NAMALWA (cell line): ENCODE data around the gene PREP.
"Not testable (repeated sequence)": the region's sequence is repeated elsewhere in the genome, so short reads cannot be mapped to it uniquely, and the experiment has no call there.

Source experiments
- DNase-seq: peaks from one replicate; pipeline ENCODE4 v3.0.0-alpha.2; 2015; ENCODE audit warnings: low spot score

PREP gene

GRCh38 chr6:105338350-105338983, 64.4 kb downstream of the PREP start:
- DNase-seq = not testable (repeated sequence)

DNA sequence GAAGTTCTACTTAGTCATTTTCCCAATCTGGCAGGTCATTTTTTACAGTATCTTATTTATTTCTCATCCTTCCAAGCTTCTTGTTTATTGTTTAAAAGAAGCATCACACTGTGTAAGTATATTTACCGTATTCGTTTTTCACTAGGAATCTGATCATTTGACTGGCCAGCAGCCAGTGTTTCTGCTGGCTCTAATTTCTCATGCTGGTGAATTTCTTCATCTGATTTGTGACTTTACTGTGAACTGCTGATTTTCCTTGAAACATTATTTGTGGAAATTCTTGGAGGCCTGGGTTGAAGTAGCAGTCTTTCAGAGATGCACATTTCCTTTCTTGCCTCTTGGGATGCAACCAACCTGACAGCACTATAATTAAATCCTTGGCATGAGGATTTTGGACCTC, 65.9 kb downstream of the PREP start:
- no peak for DNase-seq

DNA sequence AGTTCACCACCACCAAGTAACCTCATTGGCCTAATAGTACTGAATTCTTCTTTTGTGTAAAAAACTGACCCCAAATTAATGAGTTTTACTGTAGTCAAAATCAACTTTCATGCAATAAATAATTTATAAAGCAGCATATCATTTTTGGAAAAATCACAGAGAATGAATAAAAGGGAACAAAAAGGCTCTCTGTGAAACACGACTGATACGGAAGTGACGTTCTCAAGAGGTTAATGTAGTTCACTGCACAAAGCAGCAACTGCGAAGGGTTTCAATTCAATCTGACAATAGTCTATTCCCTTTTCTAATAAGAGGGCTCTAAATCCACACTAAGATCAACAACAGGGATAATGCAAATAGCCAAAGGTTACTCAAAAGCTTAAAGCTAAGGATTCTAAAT, 70.3 kb downstream of the PREP start:
- no peak for DNase-seq

DNA sequence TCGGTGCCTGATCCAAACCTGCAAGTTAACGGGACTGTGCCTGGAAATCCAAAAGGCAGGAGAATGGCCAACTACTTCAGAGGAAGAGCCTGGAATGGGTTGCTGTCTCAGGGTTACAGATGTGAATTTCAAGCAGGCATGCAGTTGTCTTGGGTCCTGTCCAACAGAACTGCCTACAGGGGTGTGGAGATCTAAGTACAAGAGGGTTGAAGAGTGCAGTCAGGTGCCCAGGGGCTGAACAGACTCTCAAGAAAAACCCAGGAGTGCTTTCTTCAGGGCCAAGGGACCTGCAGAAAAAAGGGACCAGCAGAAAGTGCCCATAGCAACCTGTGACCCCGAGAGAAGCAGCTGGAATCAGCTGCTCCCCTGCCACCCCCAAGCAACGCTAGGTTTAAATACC, 71.0 kb downstream of the PREP start:
- no peak for DNase-seq

DNA sequence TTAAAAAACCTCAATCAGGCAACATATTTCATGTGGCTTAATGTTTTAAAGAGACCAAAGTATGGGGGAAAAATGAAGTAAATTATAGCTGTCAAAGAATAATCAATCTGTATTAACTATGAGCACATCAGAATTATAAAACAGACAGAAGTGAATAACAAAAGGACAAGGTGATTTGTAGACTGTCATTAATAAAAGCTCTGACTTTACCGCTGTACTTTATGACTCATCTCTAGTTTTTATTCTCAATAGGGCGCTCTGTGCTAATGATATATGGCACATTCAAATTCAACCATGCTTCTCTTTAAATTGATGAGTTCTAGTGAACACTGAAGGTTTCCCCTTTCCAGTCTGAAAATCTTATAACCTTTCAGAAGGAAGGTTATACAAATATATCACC, 72.0 kb downstream of the PREP start:
- DNase-seq = no peak

DNA sequence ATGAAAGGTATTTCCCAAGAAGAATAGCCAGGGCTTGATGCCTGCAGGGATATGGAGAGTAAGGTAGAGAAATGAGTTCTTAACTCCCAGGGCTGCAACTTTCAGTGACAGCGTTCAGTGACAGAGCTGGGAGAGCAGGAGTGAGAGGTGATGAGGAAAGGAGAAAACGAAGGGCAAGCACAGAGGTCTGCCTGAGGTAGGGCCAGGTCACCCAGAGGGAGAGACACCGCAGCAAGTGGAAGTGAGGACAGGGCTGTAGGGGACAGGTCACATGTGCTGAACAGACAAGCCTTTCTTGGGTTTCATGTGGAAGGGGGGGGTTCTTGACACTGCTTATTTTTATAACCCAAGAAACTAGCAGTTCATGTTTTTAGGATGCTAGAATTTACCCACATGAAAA, 72.5 kb downstream of the PREP start:
- DNase-seq = no peak

DNA sequence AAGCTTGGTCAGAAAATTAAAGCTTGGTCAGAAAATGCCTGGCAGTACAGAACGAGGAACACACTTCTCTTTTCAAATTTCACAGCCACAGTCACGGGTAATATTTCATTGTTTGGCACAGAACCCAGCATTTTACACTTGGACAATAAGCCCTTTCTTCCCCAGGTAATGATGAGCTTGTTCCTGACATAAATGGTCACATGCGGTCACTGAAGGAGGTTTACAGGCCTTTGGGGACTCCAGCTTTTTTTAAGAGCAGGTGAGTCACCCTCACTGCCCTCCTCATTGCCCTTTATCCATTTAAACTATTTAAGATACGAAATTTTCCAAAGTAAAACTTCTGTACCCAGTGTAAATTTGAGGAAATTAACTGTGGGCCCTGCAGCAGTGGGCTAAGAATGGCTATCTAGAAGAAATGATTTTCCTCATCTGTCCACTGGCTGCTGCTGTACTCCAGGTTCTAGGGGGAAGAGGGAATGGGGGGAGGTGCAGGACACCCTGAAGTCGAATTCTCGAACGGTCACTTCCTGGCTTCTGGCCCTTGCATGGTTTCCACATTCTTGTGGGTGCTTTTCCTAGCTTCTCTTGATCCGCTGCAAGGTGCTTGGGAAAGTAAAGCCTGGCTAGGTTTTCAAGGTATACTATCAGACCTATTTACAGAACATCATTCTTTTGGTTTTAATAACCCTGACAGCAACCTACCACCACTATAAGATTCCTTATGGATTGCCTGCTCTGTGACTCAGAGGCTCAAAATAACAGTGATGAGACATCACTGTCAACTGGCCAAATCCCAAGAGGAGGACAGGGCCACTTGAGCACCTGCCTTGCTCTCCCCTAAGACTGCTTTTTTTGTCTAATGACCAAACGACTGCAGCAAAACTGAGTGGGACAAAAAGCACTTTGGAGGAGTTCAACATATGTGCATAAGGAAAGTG, 75.8 kb downstream of the PREP start:
- no peak for DNase-seq

GRCh38 chr6:105326216-105326615, 76.7 kb downstream of the PREP start:
- no peak for DNase-seq

DNA sequence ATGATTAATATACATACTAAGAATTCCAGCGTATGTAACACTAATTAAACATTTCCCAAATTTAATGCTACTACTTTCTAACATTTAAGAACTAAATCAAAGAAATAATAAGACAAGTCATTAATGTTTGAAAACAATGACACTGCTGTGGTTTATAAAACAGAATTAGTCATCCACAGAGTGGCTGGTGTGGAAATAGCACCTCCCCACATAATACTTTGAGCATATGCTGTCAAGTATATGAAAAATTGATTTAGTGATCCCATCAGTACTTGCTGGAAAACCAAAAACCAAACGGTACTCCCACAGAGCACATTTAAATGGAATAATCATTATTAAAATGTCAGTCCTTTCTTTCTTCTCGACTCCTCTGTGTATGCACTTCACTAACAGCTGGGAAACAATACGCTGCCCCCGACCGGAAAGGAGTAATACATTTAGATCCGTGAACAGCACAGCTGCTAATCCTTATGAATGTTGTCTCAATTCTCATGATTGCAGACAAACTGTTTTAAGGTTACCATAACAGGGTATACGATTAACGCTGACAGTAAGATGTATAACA, 78.4 kb downstream of the PREP start:
- DNase-seq = no peak

- no peak for DNase-seq
Measured at GRCh38 chr6:105322499-105323225, 80.2 kb downstream of the PREP start.

- DNase-seq = no peak
Measured at GRCh38 chr6:105321728-105322127, 81.2 kb downstream of the PREP start.

- DNase-seq = no peak
Measured at GRCh38 chr6:105321207-105321606, 81.7 kb downstream of the PREP start.

GRCh38 chr6:105320765-105321164, 82.1 kb downstream of the PREP start:
- no peak for DNase-seq

DNA sequence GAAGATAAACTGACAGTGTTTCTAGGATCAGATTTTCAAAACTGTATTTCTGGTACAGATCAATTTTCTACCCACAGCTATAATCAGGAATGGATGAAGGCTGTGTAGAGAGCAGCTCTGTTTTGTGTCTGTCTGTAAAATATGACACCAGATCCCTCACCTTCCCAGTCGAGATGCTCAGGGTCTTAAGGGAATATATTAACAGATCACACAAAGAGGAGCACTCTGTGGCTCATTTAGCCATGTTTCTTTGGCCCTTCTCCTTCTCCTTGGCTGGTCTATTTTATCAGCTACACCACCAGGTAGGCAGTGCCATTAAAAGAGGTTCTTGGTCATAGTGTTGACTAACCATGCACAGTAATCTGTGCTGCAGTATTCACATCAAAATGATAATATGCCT, 82.6 kb downstream of the PREP start:
- no peak for DNase-seq

GRCh38 chr6:105319331-105319730, 83.6 kb downstream of the PREP start:
- no peak for DNase-seq

- no peak for DNase-seq
Measured at GRCh38 chr6:105318660-105319059, 84.2 kb downstream of the PREP start.

GRCh38 chr6:105317607-105318533, 85.0 kb downstream of the PREP start:
- no peak for DNase-seq

DNA sequence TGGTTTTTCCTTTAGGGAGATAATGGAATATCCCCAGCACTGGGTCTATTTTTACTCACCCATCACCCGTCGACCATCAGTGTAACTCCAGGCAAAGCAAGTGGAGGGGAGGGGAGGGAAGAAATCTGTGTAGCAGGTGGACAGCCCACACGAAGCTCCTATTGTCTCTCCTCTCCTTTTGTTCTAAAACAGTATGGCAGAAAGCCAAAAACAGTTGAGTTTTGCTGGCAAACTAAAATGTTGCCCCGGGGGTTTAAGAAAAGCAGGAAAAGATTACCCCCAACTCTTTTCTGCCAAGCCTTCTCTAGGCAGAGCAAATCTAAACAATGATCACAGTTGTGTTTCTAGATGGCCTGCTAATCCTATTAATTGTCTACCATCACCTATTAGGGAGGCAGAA, 89.7 kb downstream of the PREP start:
- no peak for DNase-seq

DNA sequence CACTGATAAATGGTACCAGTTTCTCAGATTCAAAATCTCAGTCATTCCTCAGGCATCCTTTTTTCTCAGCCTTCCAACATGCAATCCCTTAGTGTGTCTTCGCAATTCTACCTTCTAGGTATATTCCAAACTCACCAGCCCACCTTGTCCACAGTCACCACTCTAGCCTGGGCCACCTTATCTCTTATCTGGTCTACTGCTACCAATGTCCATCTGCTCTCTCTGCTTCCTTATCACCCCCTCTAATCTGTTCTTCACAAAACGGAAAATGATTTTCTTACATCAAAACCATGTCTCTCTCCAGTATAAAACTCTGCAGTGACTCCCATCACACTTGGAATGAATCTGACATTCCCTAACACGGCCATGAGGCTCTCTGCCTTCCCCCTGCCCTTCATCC, 91.9 kb downstream of the PREP start:
- no peak for DNase-seq

DNA sequence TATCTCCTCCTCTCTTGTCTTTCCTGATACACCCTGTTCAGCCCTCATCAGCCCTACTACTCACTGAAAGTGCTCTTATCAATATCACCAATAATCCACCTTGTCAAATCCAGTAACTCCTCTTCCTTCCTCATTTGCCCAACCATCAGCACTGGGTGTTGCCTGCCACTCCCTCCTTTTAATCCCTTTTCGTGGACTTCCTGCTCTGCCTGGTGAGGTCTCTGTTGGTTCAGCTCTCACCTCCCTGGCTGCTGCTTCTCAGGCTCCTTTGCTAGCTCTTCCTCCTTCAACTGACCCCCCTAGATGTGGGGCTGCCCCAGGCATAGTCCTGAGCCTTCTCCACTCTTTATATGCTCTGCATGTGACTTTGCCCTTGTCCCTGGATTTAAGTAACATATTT, 92.5 kb downstream of the PREP start:
- DNase-seq = no peak

DNA sequence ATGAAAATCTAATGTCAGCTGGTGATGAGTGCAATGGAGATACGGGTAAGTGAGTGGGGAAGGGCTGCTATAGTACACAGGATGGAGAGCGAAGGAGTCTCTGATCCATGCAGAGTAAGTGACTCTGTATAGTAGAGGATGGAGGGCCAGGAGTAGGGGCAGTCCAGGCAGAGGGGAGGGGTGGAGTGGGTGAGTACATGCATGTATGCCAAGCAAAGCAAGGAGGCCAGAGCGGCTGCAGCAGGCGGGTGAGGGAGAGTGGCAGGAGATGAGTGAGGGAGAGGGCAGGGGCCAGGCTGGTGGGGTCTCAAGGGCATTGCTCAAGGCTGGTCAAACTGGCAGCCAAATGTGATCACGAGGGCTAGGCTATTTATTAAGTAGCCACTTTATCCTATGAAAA, 94.0 kb downstream of the PREP start:
- DNase-seq = no peak

DNA sequence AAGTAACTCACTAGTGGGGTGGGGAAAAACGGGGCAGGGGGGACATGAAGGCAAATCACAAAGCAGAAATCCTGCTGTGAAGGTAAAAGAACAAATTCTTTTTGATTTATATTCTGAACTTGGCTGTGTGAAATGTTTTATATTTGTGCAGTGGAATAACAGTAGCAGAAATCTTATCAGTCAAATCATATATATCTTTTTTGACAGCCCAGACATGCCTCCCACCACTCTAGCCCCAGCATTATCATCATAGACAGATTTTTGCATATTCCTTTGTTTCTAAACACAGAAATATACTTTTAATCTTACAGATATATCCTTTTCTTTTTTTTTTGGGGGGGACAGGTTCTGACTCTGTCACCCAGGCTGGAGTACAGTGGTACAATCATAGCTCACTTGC, 97.4 kb downstream of the PREP start:
- no peak for DNase-seq
